HuH-7.5 (cell line): ENCODE data around the gene LRRC8E.

Source experiments
- DNase-seq: peaks from one replicate; pipeline ENCODE4 v3.0.0; 2011; ENCODE audit warnings: low spot score

The LRRC8E gene

DNA sequence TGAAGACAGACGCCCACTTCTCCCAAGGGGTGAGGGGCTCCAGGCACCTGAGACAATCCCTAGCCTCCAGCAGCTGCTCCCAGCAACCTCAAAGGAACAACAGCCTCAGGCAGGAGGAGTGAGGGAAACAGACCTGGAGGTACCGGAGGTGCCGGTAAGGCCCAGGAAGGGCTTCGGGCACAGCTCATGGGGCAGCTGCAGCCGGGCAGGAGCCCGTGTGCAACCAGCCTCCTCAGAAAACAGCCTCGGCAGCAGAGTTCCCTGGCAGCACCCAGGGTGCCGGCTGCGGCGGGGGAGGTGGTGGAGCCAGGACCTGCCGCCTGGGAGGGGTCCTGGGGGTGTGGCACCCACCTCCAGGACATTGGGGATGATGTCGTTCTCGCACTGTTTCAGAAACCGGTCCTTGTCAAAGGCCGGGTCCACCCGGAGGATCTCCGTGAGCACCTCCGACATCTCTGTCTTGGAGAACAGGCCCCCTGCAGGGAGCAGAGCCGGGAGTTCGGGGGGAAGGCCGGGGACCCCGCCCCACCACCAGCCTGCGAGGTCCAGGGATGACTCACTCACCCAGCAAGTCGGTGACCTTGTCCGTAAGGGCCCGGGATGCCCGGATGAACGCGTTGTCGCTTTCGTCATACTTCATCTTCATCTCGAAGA lies 44.1 kb downstream of the LRRC8E start:
- DNase-seq = no peak

DNA sequence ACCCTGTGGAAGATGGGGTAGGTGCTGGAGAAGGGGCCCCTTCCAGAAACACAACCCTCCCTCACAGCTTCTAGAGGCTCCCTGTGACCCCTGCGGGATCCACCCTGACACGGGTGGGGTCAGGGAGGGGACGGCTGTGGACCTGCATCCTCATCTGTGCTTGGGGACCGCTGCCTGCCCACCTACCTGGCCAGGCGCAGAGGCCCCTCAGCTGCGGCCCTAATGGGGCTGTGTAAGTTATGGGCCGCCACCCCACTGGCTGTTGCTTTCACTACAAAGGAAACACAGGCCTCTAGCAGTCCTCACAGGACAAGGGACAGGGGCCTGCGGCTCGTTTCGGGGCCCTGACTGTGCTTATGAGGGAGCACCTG lies 44.6 kb downstream of the LRRC8E start:
- DNase-seq = no peak

DNA sequence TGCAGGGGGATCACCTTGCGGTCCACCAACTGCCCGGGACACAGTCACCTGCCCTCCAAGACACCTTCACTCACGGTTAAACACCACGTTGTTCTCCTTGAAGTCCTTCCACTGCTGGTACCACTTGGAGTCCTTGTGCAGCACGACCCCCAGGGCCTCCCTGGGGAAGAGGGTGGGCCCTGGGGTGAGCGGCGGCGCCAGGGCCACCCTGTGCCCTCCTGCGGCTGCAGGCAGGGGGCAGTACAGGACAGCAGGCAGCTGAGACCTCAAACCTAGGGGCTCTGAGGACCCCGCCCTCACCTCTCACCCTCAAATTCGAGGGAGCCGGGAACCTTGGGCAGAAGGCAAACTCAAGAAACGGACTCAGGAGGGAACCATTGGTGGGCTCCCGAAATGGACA lies 45.1 kb downstream of the LRRC8E start:
- no peak for DNase-seq

DNA sequence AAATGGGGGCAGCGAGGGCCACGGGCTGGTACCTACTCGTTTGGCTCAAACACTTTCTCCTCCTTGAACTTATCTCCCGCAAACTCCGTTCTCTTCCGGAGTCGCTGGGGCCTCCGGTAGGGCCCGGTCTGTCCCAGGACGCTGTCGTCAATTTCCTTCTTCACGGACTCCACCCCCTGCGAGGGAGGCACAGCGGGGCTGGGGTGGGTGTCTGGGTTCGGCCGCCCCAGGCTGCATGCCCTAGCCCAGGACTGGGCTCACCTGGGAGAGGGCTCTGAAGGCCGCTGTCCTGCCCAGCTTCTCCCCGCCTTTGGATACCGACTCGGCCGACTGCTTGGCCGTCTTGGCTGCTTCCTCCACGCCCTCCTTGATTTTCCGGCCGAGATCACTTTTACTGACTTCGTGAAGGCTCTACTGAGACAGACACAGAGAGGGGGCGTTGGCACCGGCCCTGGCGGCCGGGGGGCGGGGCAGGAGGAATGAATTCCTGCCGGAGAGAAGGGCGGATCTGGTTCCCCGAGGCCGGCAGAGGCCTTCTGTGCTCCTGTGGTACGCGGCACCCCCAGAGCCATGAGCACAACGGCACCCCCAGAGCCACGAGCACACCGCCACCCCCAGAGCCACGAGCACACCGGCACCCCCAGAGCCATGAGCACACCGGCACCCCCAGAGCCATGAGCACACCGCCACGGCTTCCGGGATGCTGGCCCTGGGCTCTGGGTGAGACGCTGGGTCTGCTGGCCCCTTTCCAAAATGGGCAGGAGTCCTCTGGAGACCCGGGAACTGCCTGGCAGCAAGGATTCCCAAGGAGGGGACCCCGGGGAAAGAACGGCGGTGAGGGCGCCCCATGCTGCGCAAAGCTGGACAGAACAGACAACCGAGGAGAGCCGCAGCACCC lies 45.8 kb downstream of the LRRC8E start:
- DNase-seq = no peak

GRCh38 chr19:7934766-7935165 lies 46.5 kb downstream of the LRRC8E start:
- DNase-seq = no peak

DNA sequence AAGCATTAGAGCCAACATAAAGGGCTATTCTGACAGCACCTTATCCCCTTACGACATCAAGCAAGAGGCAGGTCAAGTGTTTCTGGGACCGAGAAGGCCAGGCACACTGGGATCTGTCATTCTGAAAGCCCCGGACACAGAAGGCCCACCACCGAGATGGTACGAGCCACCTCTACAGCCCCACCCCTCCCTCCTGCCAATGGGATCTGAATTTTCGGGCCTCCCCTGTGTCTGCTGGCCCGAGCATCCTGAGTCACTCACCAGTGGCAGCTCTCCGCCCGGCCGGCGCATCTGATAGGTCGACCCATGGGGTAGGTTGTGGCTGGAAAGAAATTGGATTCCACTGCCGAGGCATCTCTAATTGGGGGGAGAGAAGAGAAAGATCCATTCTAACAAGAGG lies 52.5 kb downstream of the LRRC8E start:
- no peak for DNase-seq

DNA sequence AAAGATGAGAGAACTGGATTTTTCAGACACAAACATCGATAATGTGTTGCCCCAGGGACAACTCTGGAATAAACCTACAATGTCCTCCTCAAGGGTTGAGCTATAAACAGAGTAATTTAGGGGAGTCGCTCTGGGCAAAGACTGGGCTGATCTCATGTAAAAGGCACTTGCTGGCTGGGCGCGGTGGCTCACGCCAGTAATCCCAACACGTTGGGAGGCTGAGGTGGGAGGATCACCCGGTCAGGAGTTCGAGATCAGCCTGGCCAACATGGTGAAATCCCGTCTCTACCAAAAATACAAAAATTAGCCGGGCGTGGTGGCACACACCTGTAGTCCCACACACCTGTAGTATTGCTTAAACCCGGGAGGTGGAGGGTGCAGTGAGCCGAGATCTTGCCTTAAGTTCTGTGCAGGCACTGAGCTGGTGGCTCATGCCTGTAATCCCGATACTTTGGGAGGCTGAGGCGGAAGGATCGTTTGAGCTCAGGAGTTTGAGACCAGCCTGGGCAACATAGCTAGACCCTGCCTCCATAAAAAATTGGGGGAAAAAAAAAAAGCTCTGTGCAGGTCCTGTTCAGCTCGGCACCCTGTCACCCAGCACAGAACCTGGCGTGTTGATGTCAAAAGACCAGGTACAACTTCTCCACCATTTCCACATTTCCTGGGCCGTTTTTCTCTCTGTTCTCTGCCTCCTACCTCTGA lies 53.7 kb downstream of the LRRC8E start:
- no peak for DNase-seq

- DNase-seq = no peak
Observed at GRCh38 chr19:7942981-7943443, 54.7 kb downstream of the LRRC8E start.

DNA sequence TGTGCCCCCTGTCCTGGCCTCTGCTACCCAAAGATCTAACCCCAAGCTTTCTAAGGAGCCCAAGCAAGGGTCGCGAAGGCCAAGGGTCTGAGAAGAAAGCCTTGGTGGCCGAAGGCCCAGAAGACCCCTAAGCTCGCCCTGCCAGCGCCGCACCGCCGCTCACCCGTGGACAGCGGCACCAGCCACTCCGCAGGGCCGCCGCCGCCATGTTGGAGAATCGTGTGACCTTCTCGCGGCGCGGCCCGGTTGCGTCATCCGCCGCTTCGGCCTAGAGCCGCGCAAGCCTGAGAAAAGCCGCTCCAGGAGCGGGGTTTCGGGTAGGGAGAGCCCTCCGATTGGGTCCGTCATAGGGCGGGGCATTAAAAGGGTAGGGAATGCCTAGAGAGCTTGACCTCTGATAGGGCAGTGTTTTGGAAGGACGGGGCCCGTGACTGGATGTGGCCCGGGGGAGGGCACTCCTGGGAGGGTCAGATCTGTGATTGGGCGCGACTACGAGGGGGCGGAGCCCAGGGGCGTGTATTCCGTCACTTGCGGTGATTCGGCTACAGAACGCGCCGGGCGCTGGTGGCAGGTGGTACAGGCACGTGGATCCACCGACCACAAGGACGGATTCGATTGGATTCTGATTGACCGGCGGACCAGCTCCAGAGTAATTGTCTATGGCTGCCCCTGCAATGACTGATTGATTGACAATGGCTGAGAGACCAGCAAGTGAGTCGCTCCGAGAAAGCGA lies 55.3 kb downstream of the LRRC8E start, which contains the start of gene TIMM44:
Gene TIMM44 (minus strand): TSS at position 223 of the 733 bp plus-strand sequence. CDS start 15 bp downstream, at position 208.
- peak; percentile 95 for DNase-seq

DNA sequence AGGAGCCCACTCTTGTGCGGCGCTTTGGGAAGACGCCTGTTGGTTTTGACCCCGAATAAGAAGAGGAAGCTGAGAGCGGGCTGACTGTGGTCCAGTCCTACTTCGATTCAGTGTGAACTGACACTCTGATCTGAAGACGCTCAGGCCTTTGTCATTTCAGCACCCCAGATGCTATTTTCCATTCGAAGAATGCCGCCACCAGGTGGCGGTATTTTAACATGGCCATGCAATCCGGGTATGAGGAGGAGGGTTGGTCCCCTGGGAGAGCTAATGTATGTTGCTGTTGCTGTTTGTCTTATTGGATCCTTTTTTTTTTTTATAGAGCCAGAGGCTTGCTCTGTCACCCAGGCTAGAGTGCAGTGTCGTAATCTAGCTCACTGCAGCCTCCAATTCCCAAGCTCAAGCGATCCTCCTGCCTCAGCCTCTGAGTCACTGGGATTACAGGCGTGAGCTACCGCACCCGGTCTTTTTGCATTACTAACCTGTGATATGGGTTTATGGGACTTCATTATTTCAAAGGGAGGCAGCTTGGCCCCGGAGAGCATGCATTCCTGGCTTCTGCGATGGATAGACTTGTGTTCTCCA lies 56.0 kb downstream of the LRRC8E start:
- DNase-seq = peak; percentile 86

- no peak for DNase-seq
Observed at GRCh38 chr19:7947939-7948338, 59.6 kb downstream of the LRRC8E start.
